GM23248 (cell line): ENCODE measurements around the gene MFSD11. TPM values are rescaled to one million over a fixed set of nuclear protein-coding genes. Genes with fewer than 3 reads are reported as not detected.
A peak's percentile ranks its signal among the peaks of the same experiment; 100 is the strongest.
"Not testable (repeated sequence)": the region's sequence is repeated elsewhere in the genome, so short reads cannot be mapped to it uniquely, and the experiment has no call there.

ENCODE experiments used
- DNase-seq: peaks from one replicate; pipeline ENCODE4 v3.0.0-alpha.2; 2015
- H2AFZ ChIP-seq: fragments of 200-600 bp; sonication (generic); 2 replicates; pipeline ENCODE4 v1.6.1; 2016; ENCODE audit warnings: antibody characterized with exemption
- H3F3A ChIP-seq: fragments of 200-600 bp; sonication (generic); 2 replicates; pipeline ENCODE4 v1.6.1; 2016; ENCODE audit warnings: mild to moderate bottlenecking, antibody characterized with exemption, mixed run types; ENCODE audit not compliant: insufficient read depth
- H3K27ac ChIP-seq: fragments of 200-600 bp; sonication (generic); 2 replicates; pipeline ENCODE4 v1.5.1; 2016; ENCODE audit warnings: mild to moderate bottlenecking
- H3K27me3 ChIP-seq: fragments of 200-600 bp; sonication (generic); replicated peaks from 2 replicates; pipeline ENCODE4 v1.6.1; 2016; ENCODE audit warnings: mild to moderate bottlenecking; ENCODE audit not compliant: insufficient read depth
- H3K36me3 ChIP-seq: fragments of 200-600 bp; sonication (generic); 2 replicates; pipeline ENCODE4 v1.6.1; 2016; ENCODE audit warnings: low read depth, mild to moderate bottlenecking
- H3K4me1 ChIP-seq: fragments of 200-600 bp; sonication (generic); 2 replicates; pipeline ENCODE4 v1.6.1; 2016; ENCODE audit warnings: mild to moderate bottlenecking; ENCODE audit not compliant: insufficient read depth
- H3K4me2 ChIP-seq: fragments of 200-600 bp; sonication (generic); one replicate; pipeline ENCODE4 v1.6.1; 2016; ENCODE audit warnings: mild to moderate bottlenecking; ENCODE audit not compliant: unreplicated experiment
- H3K4me3 ChIP-seq: fragments of 200-600 bp; sonication (generic); 2 replicates; pipeline ENCODE4 v1.5.1; 2016; ENCODE audit warnings: mild to moderate bottlenecking
- H3K79me2 ChIP-seq: fragments of 200-600 bp; sonication (generic); 2 replicates; pipeline ENCODE4 v1.6.1; 2016; ENCODE audit warnings: mild to moderate bottlenecking; ENCODE audit not compliant: insufficient read depth
- H3K9ac ChIP-seq: fragments of 200-600 bp; sonication (generic); 2 replicates; pipeline ENCODE4 v1.6.1; 2016; ENCODE audit warnings: mild to moderate bottlenecking
- H3K9me2 ChIP-seq: fragments of 200-600 bp; sonication (generic); 2 replicates; pipeline ENCODE4 v1.6.1; 2016; ENCODE audit warnings: mixed run types, mild to moderate bottlenecking, moderate library complexity; ENCODE audit not compliant: insufficient read depth
- H3K9me3 ChIP-seq: fragments of 200-600 bp; sonication (generic); one replicate; pipeline ENCODE4 v1.6.1; 2017; ENCODE audit warnings: low read depth
- H4K20me1 ChIP-seq: fragments of 200-600 bp; sonication (generic); 2 replicates; pipeline ENCODE4 v1.6.0; 2016; ENCODE audit not compliant: insufficient read depth
- EZH2 ChIP-seq: fragments of 200-600 bp; sonication (generic); IDR thresholded peaks from 2 replicates; pipeline ENCODE4 v1.6.1; 2018; ENCODE audit warnings: antibody characterized with exemption, mild to moderate bottlenecking; ENCODE audit not compliant: insufficient read depth, poor library complexity, severe bottlenecking
- EZH2phosphoT487 ChIP-seq: fragments of 200-600 bp; sonication (generic); IDR thresholded peaks from 2 replicates; pipeline ENCODE4 v1.6.1; 2018; ENCODE audit warnings: antibody characterized with exemption, moderate library complexity, mild to moderate bottlenecking, low read depth; ENCODE audit not compliant: insufficient read depth
- WGBS, 2 experiments: methylation state at CpG; one replicate each; pipeline ENCODE4 v1.1.6; 2015 to 2017; ENCODE audit warnings: low lambda C conversion rate in 2 of 2, low coverage in 1 of 2; ENCODE audit errors: missing lambda C conversion rate in 2 of 2; 5-methylcytosine and 5-hydroxymethylcytosine counted together
- in situ Hi-C: fragments of 300-500 bp; cut with MboI; formaldehyde crosslinking; loops from 2 replicates; pipeline ENCODE4 v1.15.0; 2020
- polyA plus RNA-seq: library from polyadenylated mRNA; unstranded; fragments of >200 nt; fragmentation: Nextera tagmentation; extraction: Ambion mirVana; gene quantifications from 2 replicates; pipeline ENCODE4 v1.2.1, GENCODE V29; 2016
- total RNA-seq: library from RNA; depleted of rRNA; stranded (reverse); fragments of >200 nt; shearing (Covaris generic); gene quantifications from 2 replicates; pipeline ENCODE4 v1.2.3, GENCODE V29; 2014

MFSD11 gene
- total and polyA plus RNA-seq, 2 experiments from 2014 or later: 24.2 to 29.8 TPM

DNA sequence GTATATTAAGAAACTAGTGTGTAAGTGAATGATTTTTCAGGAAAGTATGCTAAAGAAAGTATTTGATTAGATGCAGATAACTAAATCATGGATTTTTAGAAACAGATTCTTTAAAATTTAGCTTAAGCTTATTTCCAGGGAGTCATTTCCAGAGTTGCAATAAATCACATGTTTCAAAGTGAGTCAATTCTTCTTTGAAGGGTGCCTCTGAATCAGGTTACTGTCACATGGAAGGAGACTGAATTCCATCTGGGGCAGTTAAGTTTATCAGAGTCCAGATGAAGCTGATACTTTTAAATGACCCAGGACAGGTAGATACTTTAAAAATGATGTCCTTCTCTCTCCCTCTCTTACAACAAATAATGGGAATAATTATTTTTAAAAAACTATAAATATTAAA lies 5.0 kb downstream of the MFSD11 start:
- Histone ChIP-seq H4K20me1 (no peaks in the 10 kb centered on the region), H3K79me2 (peaks cover 30% of the 10 kb centered on the region), H3K36me3 (peaks cover 14% of the 10 kb centered on the region; the same call in 1 of the 2 replicates), H3K9ac (no peak overlapping the region), H3F3A (peaks cover 8% of the 10 kb centered on the region; the same call in 1 of the 2 replicates), H3K4me3 (no peak overlapping the region), H3K27me3 (no peaks in the 10 kb centered on the region), H3K4me1 (peaks cover 17% of the 10 kb centered on the region), H2AFZ (no peak overlapping the region), H3K27ac (no peak overlapping the region), H3K4me2 (no peak overlapping the region), H3K9me3 (no peaks in the 10 kb centered on the region), H3K9me2 (no peaks in the 10 kb centered on the region)
- peak; percentile 33 for DNase-seq
- in situ Hi-C loops: no loop called here
- TF ChIP-seq EZH2: no peak
- TF ChIP-seq EZH2phosphoT487: no peak

DNA sequence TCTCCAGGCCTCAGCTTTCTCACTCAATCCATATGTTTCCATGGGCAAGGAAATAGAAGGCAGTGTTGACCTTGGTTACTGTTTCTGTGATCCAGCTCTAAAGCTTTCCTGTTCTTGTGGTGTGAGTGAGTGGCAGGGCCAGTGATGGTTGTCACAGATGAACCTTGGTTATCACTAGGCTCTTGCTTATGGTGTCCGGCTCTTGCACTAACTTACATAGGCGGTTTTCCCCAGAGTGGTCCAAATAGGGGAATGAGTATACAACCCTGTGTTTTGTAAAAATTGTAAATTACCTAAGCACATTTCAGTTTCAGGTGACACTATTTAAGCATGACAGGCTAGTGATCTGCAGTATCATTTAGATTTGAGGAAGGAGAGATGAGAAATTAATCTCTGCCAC lies 6.8 kb downstream of the MFSD11 start:
- no peak overlapping the region for H2AFZ ChIP-seq
- no peak for TF ChIP-seq EZH2
- no peak for TF ChIP-seq EZH2phosphoT487
- H3F3A ChIP-seq: no peaks in the 10 kb centered on the region
- no peak overlapping the region for H3K4me2 ChIP-seq
- 98 to 100% methylated on average over 2 of the region's 2 CpGs for WGBS, 2 experiments
- H3K79me2 ChIP-seq: peaks cover 14% of the 10 kb centered on the region
- H3K4me1 ChIP-seq: peaks cover 7% of the 10 kb centered on the region; the same call in 1 of the 2 replicates
- no peak overlapping the region for H3K4me3 ChIP-seq
- no peaks in the 10 kb centered on the region for H3K27me3 ChIP-seq
- H3K36me3 ChIP-seq: peaks cover 14% of the 10 kb centered on the region; the same call in 1 of the 2 replicates
- H4K20me1 ChIP-seq: no peaks in the 10 kb centered on the region
- H3K9ac ChIP-seq: no peak overlapping the region
- no peaks in the 10 kb centered on the region for H3K9me2 ChIP-seq
- H3K27ac ChIP-seq: no peak overlapping the region
- H3K9me3 ChIP-seq: no peaks in the 10 kb centered on the region
- in situ Hi-C loops: no loop called here
- no peak for DNase-seq

DNA sequence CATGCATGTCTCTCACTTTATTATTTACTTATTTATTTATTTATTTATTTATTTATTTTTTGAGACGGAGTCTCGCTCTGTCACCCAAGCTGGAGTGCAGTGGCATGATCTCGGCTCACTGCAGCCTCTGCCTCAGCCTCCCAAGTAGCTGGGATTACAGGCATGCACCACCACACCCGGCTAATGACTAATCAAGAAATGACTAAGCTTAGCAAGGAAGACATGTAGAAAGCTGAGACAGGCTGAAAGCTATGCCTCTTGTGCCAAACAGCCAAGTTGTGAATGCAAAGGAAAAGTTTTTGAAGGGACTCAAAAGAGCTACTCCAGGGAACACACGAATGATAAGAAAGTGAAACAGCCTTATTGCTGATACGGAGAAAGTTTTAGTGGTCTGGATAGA lies 7.9 kb downstream of the MFSD11 start:
- H3K4me2 ChIP-seq, H3K79me2 ChIP-seq, H3K27me3 ChIP-seq, H3K27ac ChIP-seq, H3K9me2 ChIP-seq, H2AFZ ChIP-seq, H4K20me1 ChIP-seq, H3F3A ChIP-seq, H3K9me3 ChIP-seq, in situ Hi-C loops, H3K4me3 ChIP-seq, H3K9ac ChIP-seq, H3K4me1 ChIP-seq: not testable (repeated sequence)
- 95 to 96% methylated on average over 6 of the region's 6 CpGs for WGBS, 2 experiments
- DNase-seq: peak; percentile 63
- peaks cover 14% of the 10 kb centered on the region; the same call in 1 of the 2 replicates for H3K36me3 ChIP-seq

DNA sequence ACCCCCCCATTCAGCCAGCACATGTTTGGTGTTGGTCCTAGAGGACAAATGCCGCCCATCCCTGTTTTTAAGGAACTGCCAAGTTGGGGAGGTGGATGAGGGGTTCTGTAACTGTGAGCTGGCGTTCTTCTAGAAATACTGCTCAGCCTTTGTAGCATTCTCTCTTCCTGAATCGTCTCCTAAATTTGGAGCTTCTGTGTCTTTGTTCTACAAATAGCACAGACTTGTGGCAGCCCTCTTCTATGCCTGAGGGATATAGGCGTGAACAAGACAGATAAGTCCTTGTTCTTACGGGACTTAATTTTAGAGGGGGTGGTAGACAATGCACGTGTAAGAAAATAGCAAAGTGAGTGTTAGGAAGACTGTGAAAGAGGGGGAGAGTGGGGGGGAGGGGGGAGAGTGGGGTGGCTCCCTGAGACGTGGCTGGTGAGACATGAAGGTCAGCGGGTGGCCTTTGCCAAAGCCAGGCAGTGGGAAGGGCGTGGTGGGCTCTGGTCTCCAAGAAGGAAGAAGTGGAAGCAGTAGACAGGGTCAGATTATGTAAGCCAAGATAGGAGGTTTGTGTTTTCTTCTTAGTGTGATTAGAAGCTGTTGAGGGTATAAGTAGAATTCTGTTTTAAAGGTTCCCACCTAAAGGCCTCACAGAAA lies 9.9 kb downstream of the MFSD11 start:
- WGBS, 2 experiments: 84 to 88% methylated on average over 7 to 9 of the region's 9 CpGs
- H2AFZ ChIP-seq: no peak overlapping the region
- TF ChIP-seq EZH2phosphoT487 (no peak), EZH2 (no peak)
- no peaks in the 10 kb centered on the region for H3K79me2 ChIP-seq
- no peaks in the 10 kb centered on the region for H4K20me1 ChIP-seq
- no peaks in the 10 kb centered on the region for H3K9me2 ChIP-seq
- no peak overlapping the region for H3K4me3 ChIP-seq
- H3K4me2 ChIP-seq: no peak overlapping the region
- H3K9me3 ChIP-seq: no peaks in the 10 kb centered on the region
- no peak overlapping the region for H3K9ac ChIP-seq
- no peaks in the 10 kb centered on the region for H3K4me1 ChIP-seq
- no peaks in the 10 kb centered on the region for H3K27me3 ChIP-seq
- H3K27ac ChIP-seq: no peak overlapping the region
- in situ Hi-C loops: no loop called here
- H3K36me3 ChIP-seq: peaks cover 14% of the 10 kb centered on the region; the same call in 1 of the 2 replicates
- DNase-seq: no peak
- H3F3A ChIP-seq: no peaks in the 10 kb centered on the region

DNA sequence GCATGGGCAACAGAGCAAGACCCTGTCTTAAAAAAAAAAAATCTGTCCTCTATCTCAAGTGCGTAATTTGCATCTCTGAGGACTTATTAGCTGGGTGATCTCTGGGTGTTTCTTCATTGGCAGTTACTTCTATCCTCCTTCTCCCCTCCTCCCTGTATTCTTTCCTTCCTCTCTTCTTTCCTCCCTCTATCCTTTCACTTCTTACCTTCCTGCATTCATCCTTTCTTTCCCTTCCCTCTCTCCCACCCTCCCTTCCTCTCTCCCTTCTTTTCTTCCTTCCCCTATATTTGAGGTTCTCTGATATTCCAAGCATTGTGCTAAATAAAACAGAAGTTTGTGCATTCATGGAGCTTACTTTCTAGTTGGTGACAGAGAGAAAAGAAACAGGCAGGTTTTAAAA lies 10.7 kb downstream of the MFSD11 start:
- H3K27me3 ChIP-seq: no peaks in the 10 kb centered on the region
- TF ChIP-seq EZH2phosphoT487 (no peak), EZH2 (no peak)
- H3K27ac ChIP-seq: no peak overlapping the region
- no peak for DNase-seq
- no peak overlapping the region for H3K9ac ChIP-seq
- no peaks in the 10 kb centered on the region for H3K4me1 ChIP-seq
- H2AFZ ChIP-seq: no peak overlapping the region
- no peak overlapping the region for H3K4me3 ChIP-seq
- 100% methylated on average over 1 of the region's 1 CpG for WGBS, 2 experiments
- H3K36me3 ChIP-seq: peaks cover 14% of the 10 kb centered on the region; the same call in 1 of the 2 replicates
- H3K9me3 ChIP-seq: no peaks in the 10 kb centered on the region
- H3F3A ChIP-seq: no peaks in the 10 kb centered on the region
- no peak overlapping the region for H3K4me2 ChIP-seq
- in situ Hi-C loops: no loop called here
- no peaks in the 10 kb centered on the region for H3K9me2 ChIP-seq
- H3K79me2 ChIP-seq: no peaks in the 10 kb centered on the region
- H4K20me1 ChIP-seq: no peaks in the 10 kb centered on the region
